Endometrial microvascular endothelial cells (primary cell): ENCODE results near the gene DLGAP3. TPM values are rescaled to one million over a fixed set of nuclear protein-coding genes. Genes with fewer than 3 reads are reported as not detected.
"Not testable (repeated sequence)": the region's sequence is repeated elsewhere in the genome, so short reads cannot be mapped to it uniquely, and the experiment has no call there.

Experiments used
- in situ Hi-C: cut with HindIII; loops from 2 replicates; pipeline ENCODE4 v1.10.0; 2017; ENCODE audit warnings: low sequenced_read_pairs, low pct_unique_long_range_greater_than_20kb; ENCODE audit errors: inconsistent ontology term
- total RNA-seq: library from RNA; depleted of rRNA; stranded (reverse); fragments of >200 nt; gene quantifications from one replicate; pipeline ENCODE4 v1.2.3, GENCODE V29; 2015; ENCODE audit errors: inconsistent ontology term

Gene DLGAP3
- total RNA-seq, 1 donor from 2014 or later, result not detected

DNA sequence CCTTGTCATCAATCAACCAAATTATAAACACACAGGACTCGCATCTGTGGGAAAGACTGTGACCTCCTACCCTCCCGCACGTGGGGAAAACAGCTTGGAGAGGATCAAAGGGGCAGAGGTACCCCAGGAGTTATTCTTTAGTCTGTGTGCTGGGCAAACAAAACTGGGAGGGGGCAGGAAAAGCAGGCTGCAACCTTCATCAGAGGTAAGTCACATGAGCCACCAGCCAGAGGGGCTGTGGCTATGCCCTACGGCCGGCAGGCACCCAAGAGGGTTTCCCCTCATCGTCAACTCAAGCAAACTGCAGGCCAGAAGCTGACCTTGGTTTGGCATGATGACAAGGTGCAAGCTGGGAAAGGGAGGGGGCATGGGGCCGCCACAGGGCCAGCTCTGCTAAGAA lies 82.4 kb downstream of the DLGAP3 start:
- in situ Hi-C loops, result no loop called here

DNA sequence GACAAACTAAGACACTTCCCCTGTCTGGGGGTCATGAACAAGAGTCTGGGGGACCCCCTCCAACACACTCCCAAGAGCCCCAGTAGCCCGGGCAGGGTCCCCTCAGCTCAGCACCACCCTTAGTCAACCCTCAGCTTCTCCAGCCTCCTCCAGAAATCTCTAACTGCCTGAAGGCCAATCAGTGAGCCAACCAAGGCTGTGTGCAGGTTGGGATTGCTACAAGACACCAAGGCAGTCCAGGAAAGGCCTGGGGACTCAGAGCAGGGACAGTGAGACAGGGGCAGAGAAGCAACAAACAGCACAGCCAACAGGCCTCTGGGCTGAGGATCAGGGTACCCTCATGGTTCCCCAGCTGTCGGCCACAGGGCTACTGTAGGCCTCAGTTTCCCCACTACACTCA lies 83.2 kb downstream of the DLGAP3 start:
- in situ Hi-C loops, result no loop called here

DNA sequence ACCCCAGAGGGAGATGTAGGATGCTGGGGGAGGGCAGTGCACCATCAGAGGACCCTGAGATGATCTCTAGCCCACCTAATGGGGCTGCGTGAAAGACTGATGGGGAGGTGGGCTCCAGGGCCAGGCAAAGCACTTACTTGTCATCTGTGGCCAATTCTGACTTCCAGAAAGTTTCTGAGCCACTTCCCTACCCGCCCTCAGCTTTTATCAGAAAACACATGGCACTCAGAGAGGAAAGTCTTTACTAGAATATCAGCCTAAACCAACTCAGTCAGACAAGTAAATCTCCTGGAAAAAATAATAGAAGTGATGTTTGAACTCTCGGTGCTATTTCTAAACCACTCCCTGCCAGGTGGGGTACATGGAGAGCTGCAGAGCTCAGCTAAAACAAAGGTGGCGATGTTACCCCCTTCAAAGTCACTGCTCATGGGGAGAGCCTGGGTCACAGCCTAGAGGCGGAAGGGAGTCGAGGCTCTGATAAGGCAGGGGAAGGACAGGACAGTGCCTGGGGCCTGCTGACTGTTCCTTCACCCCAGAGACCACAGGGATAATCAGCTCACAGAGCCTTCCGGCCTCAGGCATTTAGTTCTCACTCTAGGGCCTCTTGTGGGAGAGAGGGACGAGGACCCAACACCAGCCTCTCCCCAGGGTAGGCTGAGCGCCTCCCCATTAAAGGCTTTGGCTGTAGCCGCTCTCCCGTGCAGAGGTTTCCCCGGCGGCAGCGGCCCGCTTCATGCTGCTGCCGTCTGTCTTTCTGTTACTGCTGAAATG lies 84.1 kb downstream of the DLGAP3 start:
- in situ Hi-C loops, result no loop called here

DNA sequence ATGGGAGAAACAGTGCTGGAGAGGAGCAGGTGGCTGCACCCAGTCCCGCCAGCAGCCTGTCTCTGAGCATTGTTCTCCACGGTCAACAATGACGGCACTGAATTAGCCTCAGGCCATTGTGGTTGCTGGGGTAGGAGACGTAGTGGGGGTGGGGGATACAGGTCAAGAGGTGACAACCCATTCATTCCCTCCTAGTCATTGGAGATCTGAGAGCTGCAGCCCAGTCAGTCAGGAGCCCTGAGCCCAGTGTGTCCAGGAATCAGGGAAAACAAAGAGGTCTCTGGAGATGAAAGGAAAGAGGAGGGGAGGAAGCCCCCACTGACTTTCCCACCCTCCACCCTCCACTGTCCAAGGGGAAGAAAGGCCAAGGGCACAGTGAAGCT lies 85.2 kb downstream of the DLGAP3 start:
- in situ Hi-C loops, result no loop called here

DNA sequence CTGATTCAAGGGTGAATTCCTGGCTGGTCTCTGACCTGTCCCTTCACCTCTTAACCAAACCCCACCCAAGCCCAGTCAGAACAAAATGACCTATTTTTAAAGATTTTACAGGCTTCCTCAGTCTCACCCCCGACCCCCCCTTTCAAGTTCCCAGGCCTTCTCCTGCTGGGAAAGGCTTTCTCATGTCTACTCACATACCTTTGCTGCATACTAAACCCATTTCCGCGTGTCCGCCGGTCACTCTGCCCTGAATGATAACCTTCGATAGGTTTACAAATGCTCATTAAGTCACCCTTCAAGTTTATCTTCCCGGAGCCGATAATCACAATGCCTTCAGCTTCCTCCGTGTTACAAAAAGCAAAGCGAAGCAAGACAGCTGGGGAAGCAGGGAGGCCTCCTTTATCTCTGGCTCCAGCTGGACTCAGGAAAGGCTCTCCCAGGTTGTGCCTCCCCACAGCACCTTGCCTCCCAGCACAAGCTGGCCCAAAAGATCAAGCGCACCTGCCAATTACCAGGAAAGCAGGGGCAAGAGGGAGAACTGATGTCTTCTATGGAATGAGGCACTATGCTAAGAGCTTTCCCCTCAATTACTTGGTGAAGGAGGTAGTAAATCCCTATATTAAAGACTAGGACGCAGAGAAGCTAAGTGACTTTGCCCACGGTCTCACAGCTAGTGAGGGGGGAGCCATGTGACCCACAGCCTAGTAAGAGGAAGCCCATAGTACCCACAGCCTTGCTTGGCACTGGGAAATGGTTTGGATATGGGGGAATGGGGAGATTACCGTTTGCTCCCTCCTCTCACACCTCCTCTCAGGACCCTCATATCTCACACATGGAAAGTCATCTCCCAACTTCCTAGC lies 85.8 kb downstream of the DLGAP3 start:
- in situ Hi-C loops, result no loop called here

DNA sequence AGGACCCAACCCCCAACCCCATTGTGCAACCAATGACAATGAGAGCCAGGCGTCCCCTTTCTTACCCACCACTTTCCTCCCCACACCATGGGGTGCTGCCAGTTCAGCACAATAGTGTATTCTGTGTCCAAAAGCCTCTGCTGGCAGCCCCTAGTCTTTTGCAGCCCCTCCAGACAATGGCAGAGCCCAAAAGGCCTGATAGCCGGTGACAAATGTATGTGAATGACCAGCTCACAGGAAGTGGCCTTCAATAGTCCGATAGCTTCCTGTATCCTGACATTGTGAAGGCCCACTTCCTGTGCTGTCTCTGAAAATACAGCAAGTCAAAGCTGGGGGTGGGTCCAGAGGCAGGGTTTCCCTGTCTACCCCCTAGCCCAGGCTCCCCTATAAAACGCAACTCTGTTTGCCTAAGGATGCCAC lies 86.5 kb downstream of the DLGAP3 start:
- in situ Hi-C loops, result no loop called here

DNA sequence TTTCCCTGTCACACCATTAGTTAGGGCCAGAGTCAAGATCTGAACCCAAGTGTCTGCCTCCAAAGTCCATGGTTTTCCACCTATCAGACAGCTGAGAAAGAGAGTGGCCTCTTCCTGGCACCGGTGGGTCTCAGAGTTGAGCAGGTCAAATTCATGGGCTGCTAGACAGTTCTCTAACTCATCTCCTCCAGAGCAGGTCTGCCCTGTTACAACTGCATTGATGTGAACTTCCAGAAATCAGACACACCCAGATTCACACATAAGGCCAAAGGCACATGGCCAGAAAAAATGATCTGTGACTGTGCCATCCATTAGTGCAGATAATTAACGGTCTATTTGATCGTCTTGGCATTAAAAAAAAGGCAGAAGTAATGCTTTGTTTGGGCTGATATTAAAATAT lies 87.4 kb downstream of the DLGAP3 start:
- in situ Hi-C loops, result no loop called here

DNA sequence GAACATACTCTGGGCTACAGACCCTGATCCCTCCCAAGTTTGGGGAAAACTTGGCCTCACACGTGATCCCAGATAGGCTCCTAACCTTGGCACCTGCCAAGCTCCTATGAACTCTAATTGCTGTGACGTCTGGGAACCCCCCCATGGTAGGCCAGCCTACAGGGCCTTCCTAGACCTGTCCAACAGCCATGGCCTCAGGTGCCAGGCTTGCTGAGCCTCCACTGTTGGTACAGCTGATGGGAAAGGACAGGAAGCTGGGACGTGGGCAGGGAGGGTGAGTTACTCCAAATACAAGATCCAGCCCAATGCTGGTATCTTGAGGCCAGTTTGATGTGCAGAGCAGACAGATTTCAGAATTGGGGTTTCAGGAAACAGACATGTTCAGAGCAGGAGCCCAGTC lies 89.0 kb downstream of the DLGAP3 start:
- in situ Hi-C loops, result no loop called here

DNA sequence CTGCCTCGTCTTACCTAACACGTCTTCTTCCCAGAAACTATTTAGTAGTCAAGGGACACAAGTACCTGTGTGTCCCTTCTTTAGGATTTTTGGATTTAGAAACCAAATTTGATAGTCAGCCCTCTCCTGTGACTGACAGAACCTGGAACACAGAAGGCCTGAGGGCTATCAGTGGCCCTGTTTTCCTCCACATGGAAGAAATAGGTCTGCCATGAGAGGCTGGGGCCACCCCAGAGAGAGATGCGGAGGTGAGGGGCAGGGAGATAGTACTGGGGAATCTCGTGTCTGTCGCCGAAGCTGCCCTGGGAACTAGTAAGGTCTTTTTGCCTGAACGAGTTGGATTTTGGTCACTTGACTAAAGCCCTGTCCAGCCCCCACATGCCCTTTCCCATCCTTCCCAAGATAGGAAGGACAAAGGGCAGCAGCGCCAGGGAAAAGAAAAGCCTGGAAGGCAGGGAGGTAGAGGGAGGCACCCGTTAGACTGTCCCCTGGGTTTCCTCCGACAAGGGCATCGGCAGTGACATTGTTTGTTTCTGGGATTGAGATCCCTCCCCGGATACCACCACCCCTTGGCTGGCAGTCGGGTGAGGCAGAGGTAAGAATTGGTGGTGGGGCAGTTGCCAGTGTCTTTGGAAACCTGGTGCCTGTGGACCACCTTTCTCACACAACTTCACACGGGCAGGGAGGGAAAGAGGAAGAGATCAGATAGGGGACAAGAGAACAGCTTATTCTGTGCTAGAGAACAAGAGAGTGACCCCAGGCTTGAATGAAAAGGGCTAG lies 89.7 kb downstream of the DLGAP3 start:
- in situ Hi-C loops, result no loop called here

DNA sequence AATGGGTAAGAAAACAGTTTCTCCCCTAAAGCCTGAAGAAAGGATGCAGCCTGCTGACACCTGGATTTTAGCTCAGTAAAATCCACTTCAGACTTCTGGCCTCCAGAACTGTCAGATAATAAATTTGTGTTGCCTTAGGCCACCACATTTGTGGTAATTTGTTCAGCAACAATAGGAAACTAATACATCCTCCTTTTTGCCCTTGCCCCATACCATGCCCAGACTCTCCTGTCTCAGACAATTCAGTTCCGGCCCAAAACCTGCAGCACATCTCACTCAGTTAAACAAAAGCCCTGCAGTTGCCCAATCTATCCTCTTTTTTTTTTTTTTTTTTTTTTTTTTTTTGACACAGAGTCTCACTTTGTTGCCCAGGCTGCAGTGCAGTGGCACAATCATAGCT lies 95.7 kb downstream of the DLGAP3 start:
- in situ Hi-C loops, result no loop called here

DNA sequence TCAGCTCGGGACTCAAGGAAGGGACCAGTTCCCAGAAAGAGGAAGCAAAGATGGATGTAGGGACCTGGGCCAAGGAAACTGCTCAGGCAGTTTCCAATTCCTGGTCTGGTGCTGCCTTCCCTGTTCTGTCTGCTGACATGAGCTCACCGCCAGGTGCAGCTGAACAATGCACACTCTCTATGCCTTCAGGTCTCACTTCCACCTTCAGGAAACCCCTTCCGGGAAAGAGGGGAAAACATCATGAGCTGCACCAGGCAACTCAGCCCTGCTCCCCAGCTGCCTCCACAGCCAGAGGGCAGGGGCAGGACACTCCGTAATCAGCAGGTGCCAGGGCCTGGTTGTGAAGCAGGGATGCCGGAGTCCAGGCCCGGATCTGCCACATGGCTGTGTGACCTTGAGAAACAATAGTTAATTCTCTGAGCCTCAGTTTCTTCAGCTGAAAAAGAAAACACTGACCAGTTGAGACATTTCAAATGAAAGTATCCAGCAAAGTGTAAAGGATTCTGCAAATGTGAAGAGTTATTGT lies 97.7 kb downstream of the DLGAP3 start:
- in situ Hi-C loops, result no loop called here

DNA sequence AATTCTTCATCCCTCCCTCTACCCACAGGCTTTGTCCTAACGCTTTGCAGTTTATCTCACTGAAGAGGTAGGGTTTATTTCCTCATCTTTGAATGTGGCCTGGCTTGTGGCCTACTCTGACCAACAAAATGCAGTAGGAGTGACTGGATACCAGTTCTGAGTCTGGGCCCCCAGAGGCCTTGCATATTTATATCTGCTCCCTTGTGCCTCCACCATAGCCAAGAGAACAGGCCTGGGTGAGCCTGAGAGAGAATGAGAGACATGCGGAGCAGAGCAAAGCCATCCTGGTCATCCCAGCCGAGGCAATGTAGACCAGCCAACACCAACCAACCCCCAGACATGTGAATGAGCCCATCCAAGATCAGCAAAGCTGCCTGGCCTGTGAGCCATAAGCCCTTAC lies 100.2 kb downstream of the DLGAP3 start:
- in situ Hi-C loops, result no loop called here

DNA sequence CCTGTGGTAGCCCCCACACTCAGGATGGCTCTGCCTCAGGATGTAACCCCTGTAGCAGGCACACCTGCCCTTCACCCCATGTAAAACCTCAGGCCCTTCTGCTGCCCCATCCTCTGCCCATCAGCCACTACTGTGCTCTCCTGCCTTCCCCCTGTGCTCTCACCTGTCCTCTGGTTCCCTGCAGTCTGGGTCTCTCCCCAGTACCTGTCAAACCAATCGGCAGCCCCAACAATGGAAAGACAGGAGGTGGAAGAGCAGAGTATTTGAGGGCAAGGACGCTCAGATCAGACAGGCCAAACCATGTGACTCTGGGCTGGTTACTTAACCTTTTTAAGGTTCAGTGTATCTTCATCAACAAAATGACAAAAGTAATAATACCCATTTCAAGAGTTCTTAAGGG lies 100.8 kb downstream of the DLGAP3 start:
- in situ Hi-C loops, result no loop called here

DNA sequence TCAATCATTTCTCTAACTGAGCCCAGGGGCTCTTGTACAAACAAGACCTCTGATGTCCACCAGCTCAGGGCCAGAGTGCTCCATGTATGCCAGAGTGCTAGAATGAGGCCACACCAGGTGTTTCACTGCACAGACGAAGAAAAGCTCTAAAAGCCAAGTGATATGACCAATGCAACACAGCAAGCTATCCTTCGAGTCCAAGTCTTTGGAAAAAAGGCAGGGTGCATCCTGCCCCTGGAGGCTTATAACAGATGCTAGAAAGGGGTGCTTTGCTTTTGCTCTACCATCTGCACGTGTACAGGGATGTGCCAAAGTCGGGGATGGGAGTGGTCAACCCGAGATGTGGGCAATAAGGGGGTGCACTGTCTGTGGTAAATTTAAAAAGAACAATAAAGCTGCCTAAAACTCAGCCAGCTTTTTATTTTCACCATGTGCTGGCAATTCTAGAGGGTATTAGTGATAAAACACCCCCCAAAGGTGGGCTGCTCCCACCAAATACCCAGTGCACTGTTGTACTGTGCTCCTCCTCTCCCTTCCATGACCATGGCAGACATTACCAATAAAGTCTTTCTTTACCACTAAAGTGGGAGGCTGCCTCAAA lies 102.0 kb downstream of the DLGAP3 start:
- in situ Hi-C loops, result no loop called here

DNA sequence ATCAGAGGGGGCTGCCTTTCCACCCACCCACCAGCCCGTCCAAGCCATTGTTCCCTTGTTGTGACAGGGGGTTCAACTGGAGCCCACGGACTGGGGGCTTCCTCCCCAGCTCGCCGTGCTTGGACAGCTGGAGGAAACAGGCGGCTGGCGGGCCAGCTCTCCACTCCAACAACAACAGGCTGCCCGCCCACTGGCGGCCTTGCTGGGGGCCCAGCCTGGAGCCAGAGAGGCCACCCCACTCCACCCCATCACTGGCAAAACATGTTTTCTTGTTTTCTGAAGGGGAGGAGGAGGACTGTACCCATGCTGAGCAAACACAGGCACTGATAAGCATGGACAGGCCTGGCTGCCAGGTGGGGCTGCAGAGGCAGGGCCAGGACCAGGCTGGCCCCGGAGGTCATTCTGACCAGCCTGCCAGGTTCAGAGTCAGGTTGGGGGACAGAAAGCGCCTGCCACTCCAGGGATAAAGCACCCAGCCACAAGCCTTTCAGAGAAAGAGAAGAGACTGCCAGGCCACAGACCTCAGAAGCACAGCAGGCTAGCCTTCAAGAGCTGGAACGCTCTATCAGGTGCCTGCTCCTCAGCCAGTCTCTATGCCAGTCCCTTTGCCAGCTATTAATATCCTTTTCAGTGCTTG lies 103.9 kb downstream of the DLGAP3 start:
- in situ Hi-C loops, result no loop called here

DNA sequence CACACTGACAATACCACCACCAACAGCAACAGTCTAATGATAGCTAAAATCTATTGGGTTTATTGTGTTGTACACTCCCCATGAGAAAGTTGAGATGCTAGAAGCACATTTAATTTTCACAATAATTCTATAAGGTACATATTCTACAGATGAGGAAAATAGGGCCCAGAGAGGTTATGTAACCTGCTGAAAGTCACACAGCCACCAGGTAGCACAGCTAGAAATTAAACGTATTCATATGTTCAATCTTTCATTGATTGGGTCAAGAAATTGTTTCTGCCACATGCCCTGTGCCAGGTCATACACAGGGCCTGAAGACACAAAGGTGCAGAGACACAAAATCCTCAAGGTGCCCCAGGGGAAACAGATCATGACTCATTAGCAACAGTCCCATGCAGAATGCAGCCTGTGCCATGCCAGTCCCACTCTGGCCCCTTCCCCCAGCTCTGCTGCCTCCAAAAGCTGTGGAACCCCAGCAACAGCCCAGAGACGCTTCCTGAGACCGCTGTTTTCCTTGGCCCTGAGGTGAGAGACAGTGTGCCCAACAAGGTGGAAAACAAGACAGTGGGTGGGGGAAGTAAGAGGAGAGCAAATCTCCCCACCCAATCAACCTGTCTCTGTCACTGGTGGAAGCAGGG lies 104.5 kb downstream of the DLGAP3 start:
- in situ Hi-C loops, result no loop called here

DNA sequence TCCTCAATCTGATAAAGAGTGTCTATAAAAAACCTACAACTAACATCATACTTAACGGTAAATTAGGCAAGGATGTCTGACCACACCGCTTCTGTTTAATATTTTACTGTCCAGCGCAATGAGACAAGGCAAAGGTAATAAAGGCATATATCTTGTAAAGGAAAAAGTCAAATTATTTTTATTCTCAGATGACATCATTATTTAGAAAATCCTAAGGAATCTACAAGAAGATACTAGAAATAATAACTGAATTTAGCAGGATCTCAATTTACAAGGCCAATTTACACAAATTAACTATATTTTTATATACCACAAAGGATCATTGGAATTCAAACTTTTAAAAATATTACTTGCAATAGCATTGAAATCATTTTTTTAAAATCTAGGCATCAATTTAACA lies 107.2 kb downstream of the DLGAP3 start:
- in situ Hi-C loops, result no loop called here

DNA sequence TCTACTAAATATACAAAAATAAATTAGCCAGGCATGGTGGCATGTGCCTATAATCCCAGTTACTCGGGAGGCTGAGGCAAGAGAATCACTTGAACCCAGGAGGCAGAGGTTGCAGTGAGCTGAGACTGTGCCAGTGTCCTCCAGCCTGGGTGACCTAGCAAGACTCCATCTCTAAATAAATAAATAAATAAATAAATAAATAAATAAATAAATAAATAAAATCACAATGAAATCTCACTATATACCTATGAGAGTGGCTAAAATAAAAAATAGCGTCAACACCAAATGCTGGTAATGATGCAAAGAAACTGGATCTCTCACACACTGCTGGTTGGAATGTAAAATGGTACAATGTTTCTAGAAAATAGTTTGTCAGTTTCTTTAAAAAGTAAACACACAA lies 110.6 kb downstream of the DLGAP3 start:
- in situ Hi-C loops, result not testable (repeated sequence)
